HepG2 (cell line): ENCODE measurements around the gene UBE2C. TPM values are rescaled to one million over a fixed set of nuclear protein-coding genes. Genes with fewer than 3 reads are reported as not detected.

Experiments
- ATAC-seq: fragments of 200-7000 bp; cut with Tn5 transposase; 3 replicates; pipeline ENCODE4 v1.9.1; 2020; ENCODE audit warnings: mild to moderate bottlenecking, moderate library complexity
- BruUV-seq: library from RNA; stranded (reverse); fragments of 400-500 nt; replicated peaks from 2 replicates; lab custom pipeline; 2021; lab: Mats Ljungman, UMichigan
- CTCF ChIA-PET: fragments of 300-600 bp; formaldehyde crosslinking; extraction: SDS; loops from one replicate; lab custom pipeline; 2021; ENCODE audit warnings: low total read pairs, inconsistent platforms, low intra/inter-chr PET ratio; lab: Yijun Ruan, JAX
- POLR2A ChIA-PET: fragments of 350-600 bp; sonication (Branson Sonifier 250); formaldehyde crosslinking; loops from one replicate; lab custom pipeline; 2020; ENCODE audit warnings: antibody characterized with exemption, inconsistent platforms; lab: Yijun Ruan, JAX
- DNase-seq: peaks from one replicate; pipeline ENCODE4 v3.0.0-alpha.2; 2015; ENCODE audit warnings: low spot score
- FAIRE-seq: peaks from 3 replicates; lab custom pipeline; 2011; peaks lifted over from hg19 to GRCh38; lab: Jason Lieb, UNC
- H2AFZ ChIP-seq: one replicate; pipeline ENCODE4 v1.6.1; 2011; ENCODE audit warnings: low read length, inconsistent platforms
- H3K27ac ChIP-seq: fragments of 300-600 bp; 3 replicates; pipeline ENCODE4 v1.8.0; 2011; ENCODE audit warnings: mixed run types, mild to moderate bottlenecking, mixed read lengths, low read length, inconsistent platforms; ENCODE audit not compliant: insufficient read depth; ENCODE audit errors: extremely low read length
- H3K27me3 ChIP-seq, 2 experiments: fragments of 200-600 bp in 1 of 2; 2 replicates in 1 of 2; 3 replicates in 1 of 2; pipeline versions ENCODE4 v1.6.0 to v1.8.0; 2011; ENCODE audit warnings: low read length in 2 of 2, mild to moderate bottlenecking in 2 of 2, moderate library complexity in 2 of 2, inconsistent platforms in 1 of 2; ENCODE audit not compliant: insufficient read depth in 2 of 2, control insufficient read depth in 1 of 2
- H3K36me3 ChIP-seq, 2 experiments: fragments of 200-600 bp in 1 of 2; replicated peaks in 1 of 2; 2 replicates in 1 of 2; 3 replicates in 1 of 2; pipeline versions ENCODE4 v1.5.1 to v1.8.0; 2011; ENCODE audit warnings: low read length in 2 of 2, inconsistent platforms in 1 of 2; ENCODE audit not compliant: insufficient read depth in 2 of 2, control insufficient read depth in 1 of 2
- H3K4me1 ChIP-seq: 2 replicates; pipeline ENCODE4 v1.5.1; 2012; ENCODE audit warnings: low read length, inconsistent platforms; ENCODE audit not compliant: insufficient read depth
- H3K4me2 ChIP-seq: 2 replicates; pipeline ENCODE4 v1.6.0; 2011; ENCODE audit warnings: low read depth, low read length, inconsistent platforms
- H3K4me3 ChIP-seq, 3 experiments: fragments of 200-600 bp in 1 of 3; sonication (generic), shearing (Covaris generic) in 1 of 3; replicated peaks in 1 of 3; 2 replicates each; pipeline ENCODE4 v1.5.1; 2011 to 2016; ENCODE audit warnings: low read length in 3 of 3, inconsistent platforms in 2 of 3, low read depth in 2 of 3, mild to moderate bottlenecking in 2 of 3, control low read depth in 1 of 3, mixed read lengths in 1 of 3; ENCODE audit not compliant: insufficient read depth in 1 of 3
- H3K79me2 ChIP-seq: one replicate; pipeline ENCODE4 v1.6.1; 2011; ENCODE audit warnings: low read length, inconsistent platforms; ENCODE audit not compliant: insufficient read depth
- H3K9ac ChIP-seq: 2 replicates; pipeline ENCODE4 v1.6.0; 2011; ENCODE audit warnings: mild to moderate bottlenecking, low read depth, low read length, inconsistent platforms; ENCODE audit not compliant: insufficient read depth
- H3K9me3 ChIP-seq: 2 replicates; pipeline ENCODE4 v1.5.1; 2012; ENCODE audit warnings: mild to moderate bottlenecking, low read length
- H4K20me1 ChIP-seq: 2 replicates; pipeline ENCODE4 v1.6.0; 2011; ENCODE audit warnings: inconsistent platforms, mild to moderate bottlenecking, low read length, moderate library complexity; ENCODE audit not compliant: insufficient read depth
- ESRRA ChIP-seq: sonication (generic); formaldehyde crosslinking; IDR thresholded peaks from 2 replicates; pipeline ENCODE4 v1.5.1; 2020; ENCODE audit warnings: mild to moderate bottlenecking, low read depth, missing genetic modification reagents
- HNRNPLL ChIP-seq: fragments of 200-400 bp; formaldehyde crosslinking; IDR thresholded peaks from 2 replicates; pipeline ENCODE4 v1.6.1; 2017; ENCODE audit warnings: mild to moderate bottlenecking, low read depth, low read length; ENCODE audit not compliant: poor library complexity, severe bottlenecking
- ZBTB33 ChIP-seq: sonication (generic); formaldehyde crosslinking; IDR thresholded peaks from 2 replicates; pipeline ENCODE4 v1.4.0; 2020; ENCODE audit warnings: missing genetic modification reagents
- ZBTB7B ChIP-seq: sonication (generic); formaldehyde crosslinking; IDR thresholded peaks from 2 replicates; pipeline ENCODE4 v1.4.0; 2020; ENCODE audit warnings: missing genetic modification reagents
- WGBS: methylation state at CpG from one replicate; pipeline ENCODE4 v1.1.6; 2017; ENCODE audit warnings: low lambda C conversion rate; 5-methylcytosine and 5-hydroxymethylcytosine counted together
- in situ Hi-C: cut with HindIII; loops from 2 replicates; pipeline ENCODE4 v1.10.0; 2017; ENCODE audit warnings: low pct_unique_long_range_greater_than_20kb; ENCODE audit not compliant: extremely low pct_ligation_motif_present
- intact Hi-C: fragments of 100-400 bp; cut with micrococcal nuclease; formaldehyde crosslinking; loops from one replicate; pipeline ENCODE4 v1.10.0; 2022; ENCODE audit not compliant: unreplicated experiment
- polyA plus RNA-seq, 8 experiments: library from polyadenylated mRNA; depleted of rRNA in 3 of 8; stranded (reverse) in 7 of 8; unstranded in 1 of 8; fragments of >200 nt; fragmentation: Illumina TruSeq in 4 of 8; extraction: Trizol in 4 of 8; gene quantifications; 2 replicates each; pipeline versions ENCODE4 v1.2.1 to v1.2.3, GENCODE V29; 2011 to 2016; ENCODE audit warnings: low read depth in 4 of 8, missing spikeins in 1 of 8, mixed read lengths in 1 of 8; ENCODE audit not compliant: insufficient read depth in 1 of 8
- total RNA-seq, 5 experiments: library from RNA; depleted of rRNA; stranded (reverse); fragments of >200 nt; fragmentation: Illumina TruSeq; extraction: Trizol; gene quantifications; 2 replicates each; pipeline ENCODE4 v1.2.3, GENCODE V29; 2016; ENCODE audit warnings: low read depth in 1 of 5

Gene UBE2C
- total and polyA plus RNA-seq, 2 of the 13 experiments (the other 11 are each of a cell fraction or from before 2014, with no cell fraction given): 100 to 123 TPM

- H3K9ac ChIP-seq: no peak overlapping the region
- no peak overlapping the region for H3K27ac ChIP-seq
- no peak overlapping the region for H3K4me2 ChIP-seq
- ATAC-seq: no peak; the same call in 2 of the 3 replicates
- no peaks in the 10 kb centered on the region for H3K27me3 ChIP-seq
- no peak overlapping the region for H2AFZ ChIP-seq
- TF ChIP-seq ZBTB7B (CRISPR knock-in tag) (no peak), HNRNPLL (peak; percentile 25), ZBTB33 (peak; percentile 84), ESRRA (CRISPR knock-in tag) (no peak)
- in situ Hi-C loops: no loop called here
- ChIA-PET CTCF (interaction anchor here (2.4 kb wide), 1 partner anchor 141 kb away, joined by 15 read pairs; no protein-coding TSS in a partner anchor), POLR2A (interaction anchor here (1.0 to 1.6 kb wide), 2 partner anchors 11 to 58 kb away, joined by 3 read pairs; partner anchors contain the start of genes SNX21 and ZSWIM1)
- BruUV-seq: no TSS peak
- H3K9me3 ChIP-seq: no peaks in the 10 kb centered on the region
- WGBS: 69% methylated on average over 24 of the region's 24 CpGs
- H3K4me1 ChIP-seq: peaks cover 49% of the 10 kb centered on the region
- no peaks in the 10 kb centered on the region for H3K36me3 ChIP-seq
- H3K79me2 ChIP-seq: no peaks in the 10 kb centered on the region
- H4K20me1 ChIP-seq: no peaks in the 10 kb centered on the region
- no peak for DNase-seq
- intact Hi-C loops: no loop called here
- H3K4me3 ChIP-seq: no peak overlapping the region
- no peak for FAIRE-seq
Measured at GRCh38 chr20:45822857-45823256, 10.4 kb downstream of the UBE2C start.
